ENCODE results near the gene HSPA12B.
A peak's percentile ranks its signal among the peaks of the same experiment; 100 is the strongest.

Gene HSPA12B

DNA sequence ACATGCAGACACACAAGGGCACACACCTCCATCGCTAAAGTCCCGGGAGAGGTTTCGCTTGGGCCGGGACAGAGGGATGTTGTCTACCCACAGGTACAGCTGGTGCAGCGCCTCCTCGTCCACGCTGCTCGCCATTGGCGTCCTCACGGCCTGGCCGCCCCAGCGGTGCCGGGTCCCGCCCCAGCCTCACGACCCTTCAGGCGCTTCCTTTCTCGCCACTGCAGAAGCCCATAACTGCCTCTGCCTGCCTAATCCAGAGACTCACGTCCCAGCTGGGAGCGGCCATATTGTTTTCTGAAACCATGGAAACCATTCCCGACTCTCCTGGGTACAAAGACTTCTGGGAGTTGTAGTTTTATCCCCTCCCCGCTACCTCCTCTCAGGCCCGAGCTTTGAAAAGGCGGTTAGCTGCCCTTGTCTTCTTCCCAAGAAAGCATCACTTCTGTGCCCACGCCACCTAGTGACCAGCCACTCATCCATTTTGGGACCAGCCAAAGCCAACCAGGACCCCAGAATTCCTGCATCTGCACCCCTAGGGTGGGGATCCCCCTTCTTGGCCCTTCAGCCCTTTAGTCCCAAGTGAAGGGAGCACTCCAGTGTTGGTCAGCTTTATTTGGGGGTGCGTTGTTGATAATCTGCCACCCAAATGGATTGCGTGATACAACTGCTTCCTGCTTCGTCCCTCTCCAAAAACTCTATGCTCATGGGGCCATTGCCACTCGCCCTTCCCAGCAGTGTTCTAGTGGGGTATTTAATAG is 48.8 kb downstream of the HSPA12B start, which contains the start of gene SPEF1:
Gene SPEF1, minus strand, starts transcription at position 296 of the 758 bp plus-strand sequence. Its CDS starts 161 bp downstream, at position 135.
- TF ChIP-seq, protein P1, sequence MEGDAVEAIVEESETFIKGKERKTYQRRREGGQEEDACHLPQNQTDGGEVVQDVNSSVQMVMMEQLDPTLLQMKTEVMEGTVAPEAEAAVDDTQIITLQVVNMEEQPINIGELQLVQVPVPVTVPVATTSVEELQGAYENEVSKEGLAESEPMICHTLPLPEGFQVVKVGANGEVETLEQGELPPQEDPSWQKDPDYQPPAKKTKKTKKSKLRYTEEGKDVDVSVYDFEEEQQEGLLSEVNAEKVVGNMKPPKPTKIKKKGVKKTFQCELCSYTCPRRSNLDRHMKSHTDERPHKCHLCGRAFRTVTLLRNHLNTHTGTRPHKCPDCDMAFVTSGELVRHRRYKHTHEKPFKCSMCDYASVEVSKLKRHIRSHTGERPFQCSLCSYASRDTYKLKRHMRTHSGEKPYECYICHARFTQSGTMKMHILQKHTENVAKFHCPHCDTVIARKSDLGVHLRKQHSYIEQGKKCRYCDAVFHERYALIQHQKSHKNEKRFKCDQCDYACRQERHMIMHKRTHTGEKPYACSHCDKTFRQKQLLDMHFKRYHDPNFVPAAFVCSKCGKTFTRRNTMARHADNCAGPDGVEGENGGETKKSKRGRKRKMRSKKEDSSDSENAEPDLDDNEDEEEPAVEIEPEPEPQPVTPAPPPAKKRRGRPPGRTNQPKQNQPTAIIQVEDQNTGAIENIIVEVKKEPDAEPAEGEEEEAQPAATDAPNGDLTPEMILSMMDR (IDR thresholded peaks at IDR 0.05; ENCODE audit: extremely low read depth, missing control alignments) = peak; percentile 15
- DNase-seq (ENCODE audit: low spot score) = peak; percentile 89

DNA sequence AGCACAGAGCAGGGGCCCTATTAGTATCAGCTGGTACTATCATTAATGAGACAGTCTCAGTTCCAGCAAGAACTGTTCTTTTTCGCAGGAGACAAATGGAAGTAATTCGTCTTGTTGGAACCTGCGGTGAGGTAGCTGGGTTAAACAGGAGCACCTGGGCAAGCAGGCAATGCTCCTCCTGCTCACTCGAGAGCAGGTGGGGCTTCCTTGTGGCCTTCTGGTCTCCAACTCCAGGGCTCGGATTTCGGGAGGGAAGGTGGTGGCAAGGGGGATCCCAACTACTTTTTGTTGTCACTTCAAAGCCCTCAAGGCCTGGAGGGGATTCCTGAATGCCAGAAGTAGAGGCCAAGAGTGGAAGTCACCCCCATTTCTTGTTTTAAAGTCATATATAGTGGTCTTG is 50.1 kb downstream of the HSPA12B start:
- no peak for DNase-seq (ENCODE audit: low spot score)
- TF ChIP-seq, protein P1 (IDR thresholded peaks at IDR 0.05; ENCODE audit: extremely low read depth, missing control alignments) = no peak

DNA sequence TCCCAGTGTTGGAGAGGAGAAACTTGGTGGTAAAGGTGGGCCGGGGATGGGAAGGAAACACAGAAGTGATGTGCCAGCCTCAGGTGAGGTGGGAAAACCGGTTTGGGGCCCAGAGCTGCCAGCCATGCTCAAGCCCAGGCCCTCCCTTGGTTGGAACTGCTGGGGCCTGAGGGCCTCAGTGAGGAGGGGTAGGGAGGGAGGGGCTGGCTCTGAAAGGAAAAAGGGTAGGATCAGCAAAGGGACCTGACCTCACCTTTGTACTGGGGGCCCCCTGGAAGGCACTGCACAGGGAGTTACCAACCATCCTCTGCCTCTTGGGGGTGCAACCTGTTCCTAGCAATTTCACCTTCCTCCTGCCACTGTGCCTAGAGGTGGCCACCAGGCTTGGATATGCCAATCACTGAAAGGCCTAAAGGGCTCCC is 50.6 kb downstream of the HSPA12B start:
- TF ChIP-seq, protein P1 (IDR thresholded peaks at IDR 0.05; ENCODE audit: extremely low read depth, missing control alignments) = no peak
- DNase-seq (ENCODE audit: low spot score) = no peak

DNA sequence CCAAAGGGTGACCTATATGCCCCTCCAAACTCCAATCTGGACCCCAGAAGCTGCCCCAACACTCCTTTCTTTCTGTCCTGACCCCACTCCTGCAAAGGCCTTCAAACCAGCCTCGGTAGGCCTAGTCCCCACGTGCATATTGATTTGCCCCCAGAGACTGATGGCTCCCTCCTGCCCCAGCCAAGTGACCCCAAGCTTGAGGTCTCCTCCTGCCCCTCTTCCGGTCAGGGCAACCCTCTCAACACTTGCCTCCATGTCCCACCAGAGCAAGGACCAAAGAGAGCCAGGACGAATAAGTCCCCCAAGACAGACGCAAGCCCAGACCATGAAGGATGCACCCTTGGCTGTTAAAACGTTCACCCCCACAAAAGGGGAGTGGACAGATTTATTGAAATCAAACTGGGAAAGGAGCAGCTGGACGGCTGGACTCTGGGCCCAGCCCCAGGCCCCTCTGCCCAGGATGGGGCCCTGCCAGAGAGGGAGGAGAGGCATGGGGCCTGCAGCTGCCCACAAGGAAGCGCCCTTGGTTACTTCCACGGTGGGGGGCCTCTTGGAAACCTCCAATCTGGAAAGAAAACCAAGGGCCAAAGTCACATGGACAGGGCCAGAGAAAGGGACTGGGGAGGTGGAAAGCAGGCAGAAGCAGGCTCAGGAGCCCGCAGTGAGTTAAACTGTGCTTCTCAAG is 51.2 kb downstream of the HSPA12B start:
- no peak for DNase-seq (ENCODE audit: low spot score)
- TF ChIP-seq, protein P1 (IDR thresholded peaks at IDR 0.05; ENCODE audit: extremely low read depth, missing control alignments) = no peak

DNA sequence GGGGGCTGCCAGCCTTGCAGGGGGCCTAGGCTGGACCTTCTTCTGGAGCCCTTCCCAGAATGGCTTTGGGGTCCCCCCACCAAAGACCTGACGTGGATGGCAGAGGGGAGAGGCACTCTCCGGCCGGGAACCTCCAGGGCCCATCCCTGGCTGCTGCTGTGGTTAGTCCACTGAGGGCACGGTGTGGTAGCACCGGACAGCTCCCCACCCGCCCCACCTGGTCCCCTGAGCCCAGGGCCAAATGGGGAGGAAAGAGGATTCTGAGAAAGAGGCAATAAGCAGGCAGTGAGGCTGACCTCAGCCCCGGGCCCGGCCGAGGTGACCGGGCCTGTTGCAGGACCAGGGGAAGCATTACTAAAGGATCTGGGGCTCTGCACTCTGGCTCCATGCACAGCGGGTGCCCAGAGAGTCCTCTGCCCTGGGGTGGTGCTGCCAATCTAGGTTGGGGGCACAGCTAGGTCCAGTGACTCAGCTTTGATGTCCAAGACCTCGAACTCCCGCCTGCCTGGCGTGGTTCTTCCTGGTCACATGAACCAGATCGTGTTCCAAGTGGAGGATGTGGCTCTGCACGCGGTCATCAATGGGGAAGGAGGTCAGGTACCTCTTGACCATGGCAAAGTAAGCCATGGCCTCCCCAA is 51.9 kb downstream of the HSPA12B start:
- DNase-seq (ENCODE audit: low spot score) = no peak
- TF ChIP-seq, protein P1 (IDR thresholded peaks at IDR 0.05; ENCODE audit: extremely low read depth, missing control alignments) = no peak

DNA sequence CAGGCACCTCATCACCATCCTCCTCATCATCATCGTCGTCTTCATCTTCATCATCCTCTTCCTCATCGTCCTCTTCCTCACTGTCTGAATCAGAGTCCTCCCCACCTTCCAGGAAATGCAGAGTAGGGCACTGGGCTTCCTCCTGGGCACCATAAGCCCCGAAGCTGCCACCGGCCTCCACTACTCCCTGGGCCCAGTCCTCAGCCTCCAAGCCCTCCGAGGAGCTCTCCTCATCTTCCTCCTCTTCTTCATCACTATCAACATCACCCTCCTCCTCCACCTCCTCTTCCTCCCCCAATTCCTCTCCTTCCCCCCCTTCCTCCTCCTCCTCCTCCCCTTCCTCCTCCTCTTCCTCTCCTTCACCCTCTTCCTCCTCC is 52.4 kb downstream of the HSPA12B start:
- DNase-seq (ENCODE audit: low spot score) = no peak
- TF ChIP-seq, protein P1 (IDR thresholded peaks at IDR 0.05; ENCODE audit: extremely low read depth, missing control alignments) = no peak

Measured in GM20000 (cell line).